Activated naive CD4-positive, alpha-beta T cell treated with anti-CD3 and anti-CD28 coated beads for 36 hours (primary cell): Measurements from ENCODE around the gene GEMIN7. TPM values are rescaled to one million over a fixed set of nuclear protein-coding genes. Genes with fewer than 3 reads are reported as not detected.

ENCODE experiments used
- CTCF ChIA-PET: fragments of 350-600 bp; sonication (Branson Sonifier 250); formaldehyde crosslinking; loops from one replicate; lab custom pipeline; 2021; ENCODE audit warnings: antibody characterized with exemption; lab: Charles Lee
- DNase-seq: peaks from one replicate; pipeline ENCODE4 v3.0.0-alpha.2; 2020
- H3K27ac Mint-ChIP-seq: one replicate; pipeline ENCODE4 v1.8.0; 2021; ENCODE audit warnings: mild to moderate bottlenecking, mixed read lengths
- H3K27me3 Mint-ChIP-seq: one replicate; pipeline ENCODE4 v1.8.0; 2021; ENCODE audit warnings: low read depth, mixed read lengths
- H3K36me3 Mint-ChIP-seq: one replicate; pipeline ENCODE4 v1.8.0; 2021; ENCODE audit warnings: low read depth, mixed read lengths
- H3K4me1 Mint-ChIP-seq: one replicate; pipeline ENCODE4 v1.8.0; 2021; ENCODE audit warnings: low read depth, mixed read lengths
- H3K4me3 Mint-ChIP-seq: one replicate; pipeline ENCODE4 v1.8.0; 2021; ENCODE audit warnings: mild to moderate bottlenecking, moderate library complexity, mixed read lengths
- H3K9me3 Mint-ChIP-seq: one replicate; pipeline ENCODE4 v1.8.0; 2021; ENCODE audit warnings: mixed read lengths
- intact Hi-C: fragments of 100-400 bp; cut with micrococcal nuclease; formaldehyde crosslinking; loops from one replicate; pipeline ENCODE4 v1.15.1; 2023
- total RNA-seq, 2 experiments: library from RNA; stranded (reverse); gene quantifications; one replicate each; pipeline ENCODE4 v1.2.3, GENCODE V29; 2021

Gene GEMIN7
- total RNA-seq, 2 experiments from 2014 or later: 14.7 to 15.4 TPM

- CTCF ChIA-PET: interaction anchor here (1.7 kb wide), 1 partner anchor 18 kb away, joined by 3 read pairs; no protein-coding TSS in a partner anchor
- peak overlapping the region; percentile 81 for H3K4me3 Mint-ChIP-seq
- peaks cover 12% of the 10 kb centered on the region for H3K36me3 Mint-ChIP-seq
- H3K27me3 Mint-ChIP-seq: no peaks in the 10 kb centered on the region
- no peaks in the 10 kb centered on the region for H3K9me3 Mint-ChIP-seq
- intact Hi-C loops: loop anchor here (1.0 to 5.0 kb wide), 5 partner anchors 14 to 122 kb away; partner anchors contain the start of genes BLOC1S3, CLPTM1, RELB and TRAPPC6A
- H3K27ac Mint-ChIP-seq: no peak overlapping the region
- peak; percentile 16 for DNase-seq
- H3K4me1 Mint-ChIP-seq: peaks cover 46% of the 10 kb centered on the region
Observed at GRCh38 chr19:45076851-45077730, 2.0 kb upstream of the GEMIN7 start.

- CTCF ChIA-PET: interaction anchor here (1.1 kb wide), 1 partner anchor 14 kb away, joined by 4 read pairs; no protein-coding TSS in a partner anchor
- Mint-ChIP-seq H3K4me3 (peak overlapping the region; percentile 96), H3K9me3 (no peaks in the 10 kb centered on the region), H3K27me3 (no peaks in the 10 kb centered on the region), H3K36me3 (peaks cover 13% of the 10 kb centered on the region), H3K27ac (peak overlapping the region; percentile 76), H3K4me1 (peaks cover 50% of the 10 kb centered on the region)
- intact Hi-C loops: loop anchor here (1.0 to 5.0 kb wide), 4 partner anchors 39 to 99 kb away; partner anchors contain the start of genes BLOC1S3, CLASRP, RELB and TRAPPC6A
- no peak for DNase-seq
Observed at GRCh38 chr19:45078390-45079062, 534 bp upstream of the GEMIN7 start.

- CTCF ChIA-PET: interaction anchor here (0.6 to 1.2 kb wide), 2 partner anchors 13 to 58 kb away, joined by 3 to 4 read pairs; no protein-coding TSS in a partner anchor
- Mint-ChIP-seq H3K4me1 (peaks cover 45% of the 10 kb centered on the region), H3K4me3 (peak overlapping the region; percentile 96), H3K27me3 (no peaks in the 10 kb centered on the region), H3K27ac (peak overlapping the region; percentile 76), H3K9me3 (no peaks in the 10 kb centered on the region), H3K36me3 (peaks cover 13% of the 10 kb centered on the region)
- intact Hi-C loops: loop anchor here (1.0 to 5.0 kb wide), 4 partner anchors 37 to 97 kb away; partner anchors contain the start of genes BLOC1S3, CLASRP, RELB and TRAPPC6A
- DNase-seq: no peak
Observed at GRCh38 chr19:45079911-45080370, 881 bp downstream of the GEMIN7 start.

GRCh38 chr19:45082170-45082569 is 3.1 kb downstream of the GEMIN7 start:
- peaks cover 44% of the 10 kb centered on the region for H3K4me1 Mint-ChIP-seq
- CTCF ChIA-PET: no interaction called here
- H3K9me3 Mint-ChIP-seq: no peaks in the 10 kb centered on the region
- DNase-seq: no peak
- intact Hi-C loops: no loop called here
- H3K4me3 Mint-ChIP-seq: no peak overlapping the region
- no peaks in the 10 kb centered on the region for H3K27me3 Mint-ChIP-seq
- peaks cover 16% of the 10 kb centered on the region for H3K36me3 Mint-ChIP-seq
- no peak overlapping the region for H3K27ac Mint-ChIP-seq

- Mint-ChIP-seq H3K36me3 (peaks cover 31% of the 10 kb centered on the region), H3K4me1 (peaks cover 32% of the 10 kb centered on the region), H3K27ac (no peak overlapping the region), H3K9me3 (peaks cover 2% of the 10 kb centered on the region), H3K27me3 (no peaks in the 10 kb centered on the region), H3K4me3 (no peak overlapping the region)
- intact Hi-C loops: no loop called here
- CTCF ChIA-PET: interaction anchor here (1.5 kb wide), 1 partner anchor 31 kb away, joined by 5 read pairs; no protein-coding TSS in a partner anchor
- no peak for DNase-seq
Observed at GRCh38 chr19:45086480-45086879, 7.4 kb downstream of the GEMIN7 start.

GRCh38 chr19:45087531-45087930 is 8.5 kb downstream of the GEMIN7 start:
- intact Hi-C loops: no loop called here
- Mint-ChIP-seq H3K36me3 (peaks cover 25% of the 10 kb centered on the region), H3K4me1 (peaks cover 23% of the 10 kb centered on the region)

GRCh38 chr19:45090034-45090433 is 11.0 kb downstream of the GEMIN7 start:
- H3K4me1 Mint-ChIP-seq: peaks cover 39% of the 10 kb centered on the region
- no peak overlapping the region for H3K4me3 Mint-ChIP-seq
- H3K9me3 Mint-ChIP-seq: peaks cover 2% of the 10 kb centered on the region
- DNase-seq: no peak
- no peak overlapping the region for H3K27ac Mint-ChIP-seq
- intact Hi-C loops: no loop called here
- H3K36me3 Mint-ChIP-seq: peaks cover 22% of the 10 kb centered on the region
- CTCF ChIA-PET: interaction anchor here (0.6 to 0.7 kb wide), 2 partner anchors 97 to 124 kb away, joined by 3 read pairs; no protein-coding TSS in a partner anchor
- H3K27me3 Mint-ChIP-seq: no peaks in the 10 kb centered on the region

More at GRCh38 chr19:45087531-45087930, 8.5 kb downstream of the GEMIN7 start:
- peak overlapping the region; percentile 5 for H3K4me3 Mint-ChIP-seq
- H3K27me3 Mint-ChIP-seq: no peaks in the 10 kb centered on the region
- peak; percentile 67 for DNase-seq
- peak overlapping the region; percentile 81 for H3K27ac Mint-ChIP-seq
- peaks cover 2% of the 10 kb centered on the region for H3K9me3 Mint-ChIP-seq
- CTCF ChIA-PET: interaction anchor here (1.5 kb wide), 1 partner anchor 30 kb away, joined by 5 read pairs; no protein-coding TSS in a partner anchor

- peaks cover 22% of the 10 kb centered on the region for H3K36me3 Mint-ChIP-seq
- H3K4me1 Mint-ChIP-seq: peaks cover 40% of the 10 kb centered on the region
Observed at GRCh38 chr19:45090606-45091005, 11.5 kb downstream of the GEMIN7 start.

GRCh38 chr19:45091031-45091923 is 12.2 kb downstream of the GEMIN7 start:
- peaks cover 2% of the 10 kb centered on the region for H3K9me3 Mint-ChIP-seq
- H3K27ac Mint-ChIP-seq: peak overlapping the region; percentile 98
- peaks cover 22% of the 10 kb centered on the region for H3K36me3 Mint-ChIP-seq
- intact Hi-C loops: loop anchor here (1.0 kb wide), 2 partner anchors 15 to 136 kb away; partner anchors contain the start of genes CLPTM1 and ZNF296
- peaks cover 45% of the 10 kb centered on the region for H3K4me1 Mint-ChIP-seq
- DNase-seq: peak; percentile 99
- H3K4me3 Mint-ChIP-seq: peak overlapping the region; percentile 93
- CTCF ChIA-PET: interaction anchor here (0.6 to 2.7 kb wide), 9 partner anchors 12 to 248 kb away, joined by 3 to 10 read pairs (median 4); partner anchors contain the start of gene GEMIN7
- H3K27me3 Mint-ChIP-seq: no peaks in the 10 kb centered on the region

More at GRCh38 chr19:45090606-45091005, 11.5 kb downstream of the GEMIN7 start:
- intact Hi-C loops: loop anchor here (1.0 kb wide), 2 partner anchors 14 to 135 kb away; partner anchors contain the start of genes CLPTM1 and ZNF296
- Mint-ChIP-seq H3K4me3 (no peak overlapping the region), H3K9me3 (peaks cover 2% of the 10 kb centered on the region), H3K27me3 (no peaks in the 10 kb centered on the region), H3K27ac (no peak overlapping the region)
- no peak for DNase-seq
- CTCF ChIA-PET: interaction anchor here (0.7 kb wide), 1 partner anchor 96 kb away, joined by 3 read pairs; no protein-coding TSS in a partner anchor

GRCh38 chr19:45092747-45093678 is 14.0 kb downstream of the GEMIN7 start, which contains the start of gene PPP1R37:
Gene PPP1R37 (plus strand): TSS chr19:45093179. CDS start chr19:45093326, 147 bp downstream.
- Mint-ChIP-seq H3K36me3 (peaks cover 15% of the 10 kb centered on the region), H3K4me3 (peak within 1 kb of the TSS; percentile 93), H3K9me3 (peaks cover 2% of the 10 kb centered on the region), H3K27ac (peak within 1 kb of the TSS; percentile 98), H3K27me3 (no peaks in the 10 kb centered on the region), H3K4me1 (peaks cover 50% of the 10 kb centered on the region)
- peak; percentile 95 for DNase-seq
- intact Hi-C loops: loop anchor here (1.0 to 2.0 kb wide), 4 partner anchors 24 to 203 kb away; partner anchors contain the start of genes BLOC1S3 and TRAPPC6A
- CTCF ChIA-PET: interaction anchor here (0.7 to 2.7 kb wide), 9 partner anchors 10 to 246 kb away, joined by 3 to 10 read pairs (median 3); partner anchors contain the start of gene GEMIN7
